H1 (cell line): Measurements from ENCODE around the gene MAGI1. TPM values are rescaled to one million over a fixed set of nuclear protein-coding genes. Genes with fewer than 3 reads are reported as not detected.

Source experiments
- CTCF ChIA-PET: fragments of 300-600 bp; sonication (Branson Sonifier 250); formaldehyde crosslinking; loops from one replicate; lab custom pipeline; 2021; ENCODE audit not compliant: partially characterized antibody; lab: Charles Lee
- POLR2A ChIA-PET: fragments of 300-600 bp; sonication (Branson Sonifier 250); formaldehyde crosslinking; loops from one replicate; lab custom pipeline; 2021; ENCODE audit warnings: inconsistent platforms; ENCODE audit not compliant: partially characterized antibody; lab: Charles Lee
- DNase-seq, 2 experiments: peaks; one replicate each; pipeline versions ENCODE4 v3.0.0 to v3.0.0-alpha.2; 2010 to 2022; ENCODE audit warnings: low spot score in 2 of 2, low read depth in 1 of 2, mixed read lengths in 1 of 2
- FAIRE-seq: peaks from 2 replicates; lab custom pipeline; 2011; peaks lifted over from hg19 to GRCh38; lab: Jason Lieb, UNC
- H2AFZ ChIP-seq: 2 replicates; pipeline ENCODE4 v1.8.1; 2012; ENCODE audit warnings: low read length, inconsistent platforms
- H2AK5ac ChIP-seq: 2 replicates; pipeline ENCODE4 v1.6.1; 2013; ENCODE audit warnings: low read depth, low read length
- H2BK120ac ChIP-seq: replicated peaks from 2 replicates; pipeline ENCODE3; 2013; ENCODE audit warnings: low read depth, low read length, inconsistent platforms
- H2BK12ac ChIP-seq: 2 replicates; pipeline ENCODE4 v1.6.1; 2013; ENCODE audit warnings: low read depth, low read length
- H2BK15ac ChIP-seq: 2 replicates; pipeline ENCODE4 v1.6.1; 2013; ENCODE audit warnings: low read length
- H2BK20ac ChIP-seq: 2 replicates; pipeline ENCODE4 v1.6.1; 2013; ENCODE audit warnings: low read length
- H2BK5ac ChIP-seq: 2 replicates; pipeline ENCODE4 v1.6.1; 2013; ENCODE audit warnings: low read depth, low read length
- H3K14ac ChIP-seq: 2 replicates; pipeline ENCODE4 v1.6.1; 2013; ENCODE audit warnings: inconsistent platforms; ENCODE audit not compliant: insufficient read length
- H3K18ac ChIP-seq: 2 replicates; pipeline ENCODE4 v1.6.1; 2013; ENCODE audit warnings: low read length; ENCODE audit errors: extremely low read depth
- H3K23ac ChIP-seq: 2 replicates; pipeline ENCODE4 v1.6.1; 2013; ENCODE audit warnings: inconsistent platforms; ENCODE audit not compliant: insufficient read length
- H3K23me2 ChIP-seq: 2 replicates; pipeline ENCODE4 v1.6.1; 2013; ENCODE audit warnings: low read depth, low read length
- H3K27ac ChIP-seq: 2 replicates; pipeline ENCODE4 v1.6.1; 2011; ENCODE audit warnings: low read depth, low read length, inconsistent platforms
- H3K27me3 ChIP-seq, 4 experiments: replicated peaks in 1 of 4; 1 replicate in 1 of 4; 2 replicates in 3 of 4; pipeline versions ENCODE4 v1.6.1 to v1.8.1; 2011 to 2013; ENCODE audit warnings: low read length in 3 of 4, mild to moderate bottlenecking in 3 of 4, inconsistent platforms in 2 of 4, mixed read lengths in 2 of 4, moderate library complexity in 1 of 4; ENCODE audit not compliant: control insufficient read depth in 3 of 4, insufficient read depth in 3 of 4; ENCODE audit errors: extremely low read depth in 1 of 4
- H3K36me3 ChIP-seq, 4 experiments: 2 replicates each; pipeline versions ENCODE4 v1.6.1 to v1.8.1; 2011 to 2013; ENCODE audit warnings: mild to moderate bottlenecking in 4 of 4, low read length in 3 of 4, moderate library complexity in 2 of 4, control low read depth in 1 of 4, inconsistent platforms in 1 of 4; ENCODE audit not compliant: insufficient read depth in 4 of 4, control insufficient read depth in 2 of 4
- H3K4ac ChIP-seq: replicated peaks from 2 replicates; pipeline ENCODE3; 2013; ENCODE audit warnings: low read length, low read depth, mixed read lengths, inconsistent platforms; ENCODE audit not compliant: insufficient read length
- H3K4me1 ChIP-seq, 4 experiments: replicated peaks in 1 of 4; 1 replicate in 1 of 4; 2 replicates in 3 of 4; pipeline versions ENCODE4 v1.6.1 to v1.8.1; 2011 to 2013; ENCODE audit warnings: low read length in 3 of 4, inconsistent platforms in 2 of 4, mixed read lengths in 1 of 4; ENCODE audit not compliant: insufficient read depth in 4 of 4, control insufficient read depth in 3 of 4
- H3K4me2 ChIP-seq, 2 experiments: 2 replicates each; pipeline versions ENCODE4 v1.6.1 to v1.8.1; 2011 to 2013; ENCODE audit warnings: low read depth in 2 of 2, low read length in 2 of 2, control low read depth in 1 of 2, inconsistent platforms in 1 of 2, mild to moderate bottlenecking in 1 of 2; ENCODE audit not compliant: insufficient read depth in 1 of 2
- H3K4me3 ChIP-seq, 4 experiments: fragments of 200-600, 300-600 bp in 1 of 4; sonication (generic), shearing (Covaris generic), sonication (Bioruptor Twin) in 1 of 4; 2 replicates each; pipeline versions ENCODE4 v1.5.1 to v1.8.1; 2011 to 2016; ENCODE audit warnings: low read length in 4 of 4, low read depth in 3 of 4, control low read depth in 2 of 4, inconsistent platforms in 2 of 4, mild to moderate bottlenecking in 2 of 4, mixed read lengths in 1 of 4, moderate library complexity in 1 of 4; ENCODE audit not compliant: insufficient read depth in 2 of 4; ENCODE audit errors: extremely low read depth in 1 of 4
- H3K56ac ChIP-seq: replicated peaks from 2 replicates; pipeline ENCODE3; 2013; ENCODE audit warnings: low read depth, mild to moderate bottlenecking, mixed read lengths, low read length, inconsistent platforms; ENCODE audit not compliant: insufficient read length
- H3K79me1 ChIP-seq: 2 replicates; pipeline ENCODE4 v1.6.1; 2013; ENCODE audit warnings: low read depth, low read length, control low read depth
- H3K79me2 ChIP-seq, 2 experiments: 2 replicates each; pipeline versions ENCODE4 v1.6.1 to v1.8.1; 2012 to 2013; ENCODE audit warnings: low read length in 2 of 2, mild to moderate bottlenecking in 2 of 2, inconsistent platforms in 1 of 2; ENCODE audit not compliant: insufficient read depth in 2 of 2, control insufficient read depth in 1 of 2
- H3K9ac ChIP-seq, 4 experiments: replicated peaks in 1 of 4; 1 replicate in 1 of 4; 2 replicates in 3 of 4; pipeline versions ENCODE4 v1.6.1 to v1.8.1; 2011 to 2013; ENCODE audit warnings: low read depth in 3 of 4, low read length in 3 of 4, control low read depth in 2 of 4, mild to moderate bottlenecking in 2 of 4, moderate library complexity in 2 of 4, inconsistent platforms in 1 of 4; ENCODE audit errors: extremely low read depth in 1 of 4
- H3K9me3 ChIP-seq, 2 experiments: 2 replicates each; pipeline versions ENCODE4 v1.6.1 to v1.8.1; 2012 to 2013; ENCODE audit warnings: mild to moderate bottlenecking in 2 of 2, moderate library complexity in 2 of 2, control low read depth in 1 of 2, inconsistent platforms in 1 of 2, low read depth in 1 of 2, low read length in 1 of 2, mixed read lengths in 1 of 2; ENCODE audit not compliant: insufficient read depth in 2 of 2
- H4K20me1 ChIP-seq, 2 experiments: replicated peaks in 1 of 2; 2 replicates each; pipeline versions ENCODE3 to v1.8.1; 2011 to 2013; ENCODE audit warnings: inconsistent platforms in 2 of 2, low read length in 2 of 2, mild to moderate bottlenecking in 1 of 2; ENCODE audit not compliant: insufficient read depth in 2 of 2, control insufficient read depth in 1 of 2
- H4K5ac ChIP-seq: 2 replicates; pipeline ENCODE4 v1.6.1; 2013; ENCODE audit warnings: low read length, low read depth, mixed read lengths, inconsistent platforms; ENCODE audit not compliant: insufficient read length
- H4K8ac ChIP-seq: 2 replicates; pipeline ENCODE4 v1.8.0; 2013; ENCODE audit warnings: mild to moderate bottlenecking, moderate library complexity, low read length, inconsistent platforms; ENCODE audit not compliant: insufficient read depth; ENCODE audit errors: extremely low read depth
- H4K91ac ChIP-seq: replicated peaks from 2 replicates; pipeline ENCODE3; 2013; ENCODE audit warnings: low read length, mixed read lengths, inconsistent platforms; ENCODE audit not compliant: insufficient read length
- CEBPB ChIP-seq: IDR thresholded peaks from 2 replicates; pipeline ENCODE4 v1.6.1; 2012; ENCODE audit warnings: low read depth, low read length
- RBBP5 ChIP-seq: IDR thresholded peaks from 2 replicates; pipeline ENCODE4 v1.7.1; 2012; ENCODE audit warnings: low read depth, mild to moderate bottlenecking, inconsistent platforms, low read length, moderate library complexity, borderline replicate concordance
- SRF ChIP-seq: IDR thresholded peaks from 2 replicates; pipeline ENCODE4 v1.6.1; 2011; ENCODE audit warnings: mild to moderate bottlenecking, low read depth, low read length, moderate library complexity
- WGBS, 2 experiments: shearing (Covaris generic) in 1 of 2; methylation state at CpG; one replicate each; pipeline versions ENCODE4 v1.1.6 to v1.1.7; 2013 to 2015; ENCODE audit warnings: low lambda C conversion rate in 2 of 2, mixed read lengths in 2 of 2, inconsistent platforms in 1 of 2, low coverage in 1 of 2, missing lambda C conversion rate in 1 of 2; ENCODE audit not compliant: insufficient replicate concordance in 2 of 2, insufficient coverage in 1 of 2, insufficient read length in 1 of 2; ENCODE audit errors: extremely low coverage in 1 of 2, missing lambda C conversion rate in 1 of 2; 5-methylcytosine and 5-hydroxymethylcytosine counted together
- polyA plus RNA-seq, 7 experiments: library from polyadenylated mRNA; depleted of rRNA in 3 of 7; stranded (reverse) in 5 of 7; unstranded in 2 of 7; fragments of >200 nt in 5 of 7; fragments of 200-250 nt in 2 of 7; gene quantifications; 1 replicate in 5 of 7; 2 replicates in 1 of 7; 4 replicates in 1 of 7; pipeline versions ENCODE4 v1.2.1 to v1.2.3, GENCODE V29; 2011 to 2013; ENCODE audit warnings: missing spikeins in 2 of 7, mixed read lengths in 2 of 7
- total RNA-seq: library from RNA; stranded (reverse); fragmentation: NEBNext Ultra II Directional; extraction: Animal tissue kit (Norgen Biotek cat#: 25700); gene quantifications from 2 replicates; pipeline ENCODE4 v1.2.1, GENCODE V29; 2021

Gene MAGI1
- total and polyA plus RNA-seq, 2 of the 8 experiments (the other 6 are each of a cell fraction or from before 2014, with no cell fraction given), result 19.8 to 78.0 TPM

DNA sequence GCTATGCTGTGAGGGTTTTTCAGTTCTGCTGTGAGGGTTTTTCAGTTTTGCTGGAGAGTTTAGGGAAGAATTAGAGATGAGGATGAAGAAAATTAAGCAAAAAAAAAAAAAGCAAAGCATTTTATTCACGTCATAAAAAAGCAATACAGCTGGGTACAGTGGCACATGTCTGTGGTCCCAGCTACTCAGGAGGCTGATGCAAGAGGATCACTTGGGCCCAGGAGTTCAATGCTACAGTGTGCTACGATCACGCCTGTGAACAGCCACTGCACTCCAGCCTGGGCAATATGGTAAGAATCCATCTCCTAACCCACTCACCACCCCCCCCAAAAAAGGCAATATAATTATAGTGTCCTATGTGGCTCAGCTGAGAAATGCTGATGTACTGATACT is 162.7 kb downstream of the MAGI1 start:
- ChIA-PET POLR2A (no interaction called here), CTCF (interaction anchor here (0.6 to 1.5 kb wide), 2 partner anchors 13 to 590 kb away, joined by 3 to 4 read pairs; no protein-coding TSS in a partner anchor)
- Histone ChIP-seq H3K79me1 (no peaks in the 10 kb centered on the region; the same call in 1 of the 2 replicates), H3K4me1 (peaks cover 3 to 12% (median 6%) of the 10 kb centered on the region in 4 experiments; a peak in 5 of 7 replicates), H3K79me2 (peaks cover 0 to 43% of the 10 kb centered on the region in 2 experiments; a peak in 2 of 4 replicates), H2BK20ac (no peak overlapping the region), H4K8ac (no peak overlapping the region), H3K4ac (no peak overlapping the region), H3K27me3 (no peaks in the 10 kb centered on the region), H3K36me3 (no peaks in the 10 kb centered on the region), H3K23me2 (no peaks in the 10 kb centered on the region), H2BK12ac (no peak overlapping the region), H2AFZ (no peak overlapping the region), H4K5ac (no peak overlapping the region), H3K9ac (no peak overlapping the region), H4K91ac (no peak overlapping the region), H3K56ac (no peak overlapping the region), H2BK15ac (no peak overlapping the region), H3K14ac (no peak overlapping the region), H2BK5ac (no peak overlapping the region; the same call in 1 of the 2 replicates), H3K18ac (0 out of 2 replicates have a peak overlapping the region, but pooled peaks have one; percentile 54), H3K23ac (no peak overlapping the region), H3K4me3 (no peak overlapping the region), H4K20me1 (peaks cover 0 to 7% of the 10 kb centered on the region in 2 experiments), H3K4me2 (no peak overlapping the region), H2AK5ac (no peak overlapping the region), H2BK120ac (no peak overlapping the region), H3K9me3 (no peaks in the 10 kb centered on the region), H3K27ac (no peak overlapping the region)
- no peak for DNase-seq
- TF ChIP-seq RBBP5, result no peak
- TF ChIP-seq CEBPB, result no peak
- TF ChIP-seq SRF, result peak; percentile 81
- WGBS, 2 experiments, result 87% methylated on average over 3 of the region's 3 CpGs; no CpG with 5 or more reads in 1 of the 2 experiments
- FAIRE-seq, result no peak
